Fibroblast of pulmonary artery (primary cell): Measurements from ENCODE around the gene DGKE.

Source experiments
- DNase-seq: peaks from one replicate; pipeline ENCODE4 v3.0.0-alpha.2; 2010; ENCODE audit warnings: low read depth
- H3K4me3 ChIP-seq: replicated peaks from 2 replicates; pipeline ENCODE4 v1.5.1; 2011; ENCODE audit warnings: low read depth, mild to moderate bottlenecking, control low read depth, low read length, moderate library complexity
- CTCF ChIP-seq: IDR thresholded peaks from 2 replicates; pipeline ENCODE4 v1.5.1; 2011; ENCODE audit warnings: mild to moderate bottlenecking, control low read depth, low read length, inconsistent platforms; ENCODE audit errors: missing control alignments

Gene DGKE

GRCh38 chr17:56879280-56879679, 45.3 kb downstream of the DGKE start:
- DNase-seq, result no peak
- no peak overlapping the region for H3K4me3 ChIP-seq
- no peak for TF ChIP-seq CTCF

- H3K4me3 ChIP-seq, result no peak overlapping the region
- DNase-seq, result no peak
- no peak for TF ChIP-seq CTCF
Measured at GRCh38 chr17:56880133-56880532, 46.2 kb downstream of the DGKE start.

GRCh38 chr17:56880571-56880970, 46.6 kb downstream of the DGKE start:
- TF ChIP-seq CTCF, result no peak
- no peak for DNase-seq
- H3K4me3 ChIP-seq, result no peak overlapping the region

GRCh38 chr17:56881685-56882295, 47.8 kb downstream of the DGKE start:
- no peak for TF ChIP-seq CTCF
- H3K4me3 ChIP-seq, result no peak overlapping the region
- DNase-seq, result no peak

- H3K4me3 ChIP-seq, result no peak overlapping the region
- TF ChIP-seq CTCF, result no peak
- no peak for DNase-seq
Measured at GRCh38 chr17:56883616-56884015, 49.7 kb downstream of the DGKE start.

- TF ChIP-seq CTCF, result no peak
- no peak overlapping the region for H3K4me3 ChIP-seq
- DNase-seq, result no peak
Measured at GRCh38 chr17:56884483-56885311, 50.7 kb downstream of the DGKE start.

- no peak for DNase-seq
- no peak overlapping the region for H3K4me3 ChIP-seq
- no peak for TF ChIP-seq CTCF
Measured at GRCh38 chr17:56885312-56885657, 51.3 kb downstream of the DGKE start.
